SH-SY5Y (cell line): Measurements from ENCODE around the gene FEV.

ENCODE experiments used
- GATA2 ChIP-seq: IDR thresholded peaks from 2 replicates; pipeline ENCODE4 v1.6.1; 2011; ENCODE audit warnings: mild to moderate bottlenecking, low read depth, low read length
- GATA3 ChIP-seq: IDR thresholded peaks from 2 replicates; pipeline ENCODE4 v1.6.1; 2011; ENCODE audit warnings: low read depth, mild to moderate bottlenecking, low read length, moderate library complexity

- TF ChIP-seq GATA2 = no peak
- TF ChIP-seq GATA3 = no peak
Observed at GRCh38 chr2:218953366-218953954, 31.5 kb downstream of the FEV start.
